ENCODE measurements around the gene VSNL1.

VSNL1 gene

GRCh38 chr2:17628349-17629261 lies 88.1 kb downstream of the VSNL1 start:
- TF ChIP-seq, protein P1, sequence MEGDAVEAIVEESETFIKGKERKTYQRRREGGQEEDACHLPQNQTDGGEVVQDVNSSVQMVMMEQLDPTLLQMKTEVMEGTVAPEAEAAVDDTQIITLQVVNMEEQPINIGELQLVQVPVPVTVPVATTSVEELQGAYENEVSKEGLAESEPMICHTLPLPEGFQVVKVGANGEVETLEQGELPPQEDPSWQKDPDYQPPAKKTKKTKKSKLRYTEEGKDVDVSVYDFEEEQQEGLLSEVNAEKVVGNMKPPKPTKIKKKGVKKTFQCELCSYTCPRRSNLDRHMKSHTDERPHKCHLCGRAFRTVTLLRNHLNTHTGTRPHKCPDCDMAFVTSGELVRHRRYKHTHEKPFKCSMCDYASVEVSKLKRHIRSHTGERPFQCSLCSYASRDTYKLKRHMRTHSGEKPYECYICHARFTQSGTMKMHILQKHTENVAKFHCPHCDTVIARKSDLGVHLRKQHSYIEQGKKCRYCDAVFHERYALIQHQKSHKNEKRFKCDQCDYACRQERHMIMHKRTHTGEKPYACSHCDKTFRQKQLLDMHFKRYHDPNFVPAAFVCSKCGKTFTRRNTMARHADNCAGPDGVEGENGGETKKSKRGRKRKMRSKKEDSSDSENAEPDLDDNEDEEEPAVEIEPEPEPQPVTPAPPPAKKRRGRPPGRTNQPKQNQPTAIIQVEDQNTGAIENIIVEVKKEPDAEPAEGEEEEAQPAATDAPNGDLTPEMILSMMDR (IDR thresholded peaks at IDR 0.05) = no peak
- Histone ChIP-seq H3K79me2 (no peaks in the 10 kb centered on the region), H2AFZ (no peak overlapping the region), H3K9ac (no peak overlapping the region), H3K4me2 (ENCODE audit: low read length) (no peak overlapping the region), H3K9me3 (ENCODE audit: control insufficient read depth, low read length) (no peaks in the 10 kb centered on the region), H3K27me3 (ENCODE audit: control insufficient read depth, insufficient read depth, low read length) (no peaks in the 10 kb centered on the region), H3K27ac (no peak overlapping the region), H3K36me3 (ENCODE audit: control insufficient read depth, insufficient read depth, low read length) (no peaks in the 10 kb centered on the region), H3K4me1 (no peaks in the 10 kb centered on the region), H3K4me3 (ENCODE audit: low read depth, low read length) (no peak overlapping the region)

- H3K36me3 ChIP-seq (ENCODE audit: control insufficient read depth, insufficient read depth, low read length) = no peaks in the 10 kb centered on the region
- no peaks in the 10 kb centered on the region for H3K4me1 ChIP-seq
- TF ChIP-seq, protein P1 (IDR thresholded peaks at IDR 0.05) = no peak
- H3K79me2 ChIP-seq = no peaks in the 10 kb centered on the region
- H2AFZ ChIP-seq = no peak overlapping the region
- no peaks in the 10 kb centered on the region for H3K9me3 ChIP-seq (ENCODE audit: control insufficient read depth, low read length)
- H3K4me2 ChIP-seq (ENCODE audit: low read length) = no peak overlapping the region
- H3K4me3 ChIP-seq (ENCODE audit: low read depth, low read length) = no peak overlapping the region
- H3K27me3 ChIP-seq (ENCODE audit: control insufficient read depth, insufficient read depth, low read length) = no peaks in the 10 kb centered on the region
- no peak overlapping the region for H3K9ac ChIP-seq
- no peak overlapping the region for H3K27ac ChIP-seq
Observed at GRCh38 chr2:17630089-17630488, 89.6 kb downstream of the VSNL1 start.

- Histone ChIP-seq H3K36me3 (ENCODE audit: control insufficient read depth, insufficient read depth, low read length) (no peaks in the 10 kb centered on the region), H3K4me3 (ENCODE audit: low read depth, low read length) (no peak overlapping the region), H3K27me3 (ENCODE audit: control insufficient read depth, insufficient read depth, low read length) (no peaks in the 10 kb centered on the region), H2AFZ (no peak overlapping the region), H3K4me1 (no peaks in the 10 kb centered on the region), H3K4me2 (ENCODE audit: low read length) (no peak overlapping the region), H3K9ac (no peak overlapping the region), H3K79me2 (no peaks in the 10 kb centered on the region), H3K9me3 (ENCODE audit: control insufficient read depth, low read length) (no peaks in the 10 kb centered on the region), H3K27ac (no peak overlapping the region)
- TF ChIP-seq, protein P1 (IDR thresholded peaks at IDR 0.05) = no peak
Observed at GRCh38 chr2:17634997-17635396, 94.5 kb downstream of the VSNL1 start.

DNA sequence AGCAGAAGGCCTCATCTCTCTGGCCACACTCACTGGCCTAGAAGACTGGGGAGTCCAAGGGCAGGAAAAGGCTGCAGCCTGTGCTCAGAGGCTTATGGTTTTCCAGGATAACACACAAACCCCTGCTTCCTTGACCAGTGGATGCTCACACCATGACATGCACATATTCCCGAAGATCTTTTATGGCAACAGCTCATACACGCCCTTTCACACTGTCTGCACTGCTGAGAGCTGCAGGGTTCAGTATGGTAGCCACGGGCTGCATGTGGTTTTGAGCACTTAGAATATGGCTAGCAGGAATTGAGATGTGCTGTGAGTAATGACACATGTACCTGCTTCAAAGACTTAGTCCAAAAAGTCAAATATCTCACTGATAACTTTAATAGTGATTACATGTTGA lies 95.8 kb downstream of the VSNL1 start:
- no peaks in the 10 kb centered on the region for H3K9me3 ChIP-seq (ENCODE audit: control insufficient read depth, low read length)
- H3K27me3 ChIP-seq (ENCODE audit: control insufficient read depth, insufficient read depth, low read length) = no peaks in the 10 kb centered on the region
- no peak overlapping the region for H2AFZ ChIP-seq
- H3K4me2 ChIP-seq (ENCODE audit: low read length) = no peak overlapping the region
- no peak overlapping the region for H3K27ac ChIP-seq
- TF ChIP-seq, protein P1 (IDR thresholded peaks at IDR 0.05) = no peak
- H3K36me3 ChIP-seq (ENCODE audit: control insufficient read depth, insufficient read depth, low read length) = no peaks in the 10 kb centered on the region
- H3K4me1 ChIP-seq = no peaks in the 10 kb centered on the region
- no peak overlapping the region for H3K4me3 ChIP-seq (ENCODE audit: low read depth, low read length)
- H3K9ac ChIP-seq = no peak overlapping the region
- no peaks in the 10 kb centered on the region for H3K79me2 ChIP-seq
